GM23248 (cell line): ENCODE measurements around the gene CHD1.

Source experiments
- EZH2 ChIP-seq: fragments of 200-600 bp; sonication (generic); IDR thresholded peaks from 2 replicates; pipeline ENCODE4 v1.6.1; 2018; ENCODE audit warnings: antibody characterized with exemption, mild to moderate bottlenecking; ENCODE audit not compliant: insufficient read depth, poor library complexity, severe bottlenecking
- EZH2phosphoT487 ChIP-seq: fragments of 200-600 bp; sonication (generic); IDR thresholded peaks from 2 replicates; pipeline ENCODE4 v1.6.1; 2018; ENCODE audit warnings: antibody characterized with exemption, moderate library complexity, mild to moderate bottlenecking, low read depth; ENCODE audit not compliant: insufficient read depth

DNA sequence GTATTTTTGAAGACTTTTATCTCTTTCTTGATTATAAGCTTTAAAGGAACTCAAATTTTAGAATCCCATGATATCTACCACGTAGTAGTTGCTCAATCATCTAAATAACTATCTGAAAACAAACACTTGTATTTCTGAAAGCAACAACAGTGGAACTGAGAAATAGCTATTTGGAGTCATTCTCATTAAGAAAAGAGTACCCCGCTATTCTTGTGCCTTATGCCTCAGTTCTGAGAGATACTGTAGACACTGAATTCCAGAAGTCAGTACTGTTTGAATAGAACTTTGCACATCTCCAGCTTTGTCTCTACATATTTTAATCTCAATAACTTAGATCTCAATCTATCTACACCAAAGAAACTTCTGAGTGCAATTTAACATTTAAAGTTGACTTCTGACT, 11.4 kb downstream of the CHD1 start:
- TF ChIP-seq EZH2 (no peak), EZH2phosphoT487 (no peak)
